HEK293 (cell line): ENCODE results near the gene ZBTB8A.

Experiments used
- CTCF ChIA-PET: fragments of 350-600 bp; formaldehyde crosslinking; extraction: SDS; loops from one replicate; lab custom pipeline; 2021; ENCODE audit warnings: antibody characterized with exemption; lab: Yijun Ruan, JAX
- POLR2A ChIA-PET: fragments of 300-600 bp; formaldehyde crosslinking; extraction: SDS; loops from one replicate; lab custom pipeline; 2020; ENCODE audit warnings: antibody characterized with exemption, inconsistent platforms; lab: Yijun Ruan, JAX
- H3K27ac ChIP-seq: fragments of 200-500 bp; sonication (Bioruptor generic); 2 replicates; pipeline ENCODE4 v1.5.1; 2014; ENCODE audit warnings: low read depth, low read length, control low read depth, inconsistent platforms; ENCODE audit errors: extremely low read depth
- H3K36me3 ChIP-seq, 2 experiments: fragments of 200-500 bp in 1 of 2; sonication (Bioruptor generic) in 1 of 2; 1 replicate in 1 of 2; 2 replicates in 1 of 2; pipeline ENCODE4 v1.5.1; 2014 to 2017; ENCODE audit warnings: inconsistent platforms in 2 of 2, low read length in 2 of 2; ENCODE audit not compliant: control insufficient read depth in 2 of 2, insufficient read depth in 1 of 2
- H3K4me1 ChIP-seq: fragments of 200-500 bp; sonication (Bioruptor generic); 2 replicates; pipeline ENCODE4 v1.5.1; 2014; ENCODE audit warnings: mild to moderate bottlenecking, low read length, inconsistent platforms; ENCODE audit not compliant: control insufficient read depth, insufficient read depth
- H3K4me3 ChIP-seq: 2 replicates; pipeline ENCODE4 v1.5.1; 2011; ENCODE audit warnings: low read depth, mild to moderate bottlenecking, control low read depth, low read length, moderate library complexity
- H3K9me3 ChIP-seq: fragments of 200-500 bp; sonication (Bioruptor generic); 2 replicates; pipeline ENCODE4 v1.5.1; 2014; ENCODE audit warnings: low read depth, low read length, inconsistent platforms; ENCODE audit not compliant: control insufficient read depth, insufficient read depth
- BCL11B ChIP-seq: fragments of 450-650 bp; formaldehyde crosslinking; IDR thresholded peaks from 2 replicates; pipeline ENCODE4 v1.5.1; 2016; ENCODE audit warnings: low read depth, missing biosample characterization, missing genetic modification characterization
- SETDB1 ChIP-seq: IDR thresholded peaks from one replicate; pipeline ENCODE4 v1.6.1; 2017; ENCODE audit warnings: mild to moderate bottlenecking, low read length, moderate library complexity, mixed read lengths; ENCODE audit not compliant: insufficient read length
- ZBTB20 ChIP-seq: fragments of 450-650 bp; formaldehyde crosslinking; IDR thresholded peaks from 2 replicates; pipeline ENCODE4 v1.5.1; 2016; ENCODE audit warnings: missing biosample characterization, missing genetic modification characterization
- ZNF223 ChIP-seq: fragments of 450-650 bp; formaldehyde crosslinking; IDR thresholded peaks from 2 replicates; pipeline ENCODE4 v1.5.1; 2016; ENCODE audit warnings: missing biosample characterization, missing genetic modification characterization
- ZNF274 ChIP-seq, 2 experiments: fragments of 200-500 bp in 1 of 2; fragments of 450-650 bp in 1 of 2; sonication (Bioruptor generic) in 1 of 2; formaldehyde crosslinking in 1 of 2; IDR thresholded peaks; 2 replicates each; pipeline versions ENCODE4 v1.5.1 to v1.6.1; 2014 to 2016; ENCODE audit warnings: borderline replicate concordance in 1 of 2, inconsistent platforms in 1 of 2, low read length in 1 of 2, missing biosample characterization in 1 of 2, missing genetic modification characterization in 1 of 2
- ZNF280C ChIP-seq: fragments of 450-650 bp; formaldehyde crosslinking; IDR thresholded peaks from 2 replicates; pipeline ENCODE4 v1.5.1; 2016; ENCODE audit warnings: missing biosample characterization, missing genetic modification characterization
- ZNF302 ChIP-seq: fragments of 450-650 bp; formaldehyde crosslinking; IDR thresholded peaks from 2 replicates; pipeline ENCODE4 v1.5.1; 2016; ENCODE audit warnings: missing biosample characterization, missing genetic modification characterization, low read depth
- ZNF391 ChIP-seq: fragments of 450-650 bp; formaldehyde crosslinking; IDR thresholded peaks from 2 replicates; pipeline ENCODE4 v1.5.1; 2016; ENCODE audit warnings: low read depth, missing biosample characterization, missing genetic modification characterization, borderline replicate concordance
- ZNF433 ChIP-seq: fragments of 450-650 bp; formaldehyde crosslinking; IDR thresholded peaks from 2 replicates; pipeline ENCODE4 v1.5.1; 2016; ENCODE audit warnings: missing biosample characterization, missing genetic modification characterization, low read depth
- ZNF529 ChIP-seq: fragments of 450-650 bp; formaldehyde crosslinking; IDR thresholded peaks from 2 replicates; pipeline ENCODE4 v1.5.1; 2017; ENCODE audit warnings: missing genetic modification characterization, missing biosample characterization; ENCODE audit not compliant: insufficient replicate concordance
- ZNF596 ChIP-seq: fragments of 450-650 bp; IDR thresholded peaks from 2 replicates; pipeline ENCODE4 v1.5.0; 2018; ENCODE audit warnings: missing biosample characterization, mild to moderate bottlenecking, missing genetic modification characterization, moderate library complexity
- ZNF677 ChIP-seq: fragments of 450-650 bp; IDR thresholded peaks from 2 replicates; pipeline ENCODE4 v1.5.0; 2018; ENCODE audit warnings: missing biosample characterization, mild to moderate bottlenecking, missing genetic modification characterization, moderate library complexity
- ZSCAN23 ChIP-seq: fragments of 450-650 bp; formaldehyde crosslinking; IDR thresholded peaks from 2 replicates; pipeline ENCODE4 v1.5.1; 2016; ENCODE audit warnings: missing biosample characterization, missing genetic modification characterization
- TF ChIP-seq, protein P1 (sequence below): fragments of 450-650 bp; formaldehyde crosslinking; IDR thresholded peaks from 2 replicates; pipeline ENCODE4 v1.5.1; 2016; ENCODE audit warnings: missing biosample characterization, missing genetic modification characterization
- TF ChIP-seq, protein P2 (sequence below): fragments of 450-650 bp; formaldehyde crosslinking; IDR thresholded peaks from 2 replicates; pipeline ENCODE4 v1.5.1; 2016; ENCODE audit warnings: missing biosample characterization, missing genetic modification characterization
- TF ChIP-seq, protein P3 (sequence below): fragments of 450-650 bp; formaldehyde crosslinking; IDR thresholded peaks from 2 replicates; pipeline ENCODE4 v1.5.1; 2016; ENCODE audit warnings: missing biosample characterization, missing genetic modification characterization, low read depth
- TF ChIP-seq, protein P4 (sequence below): fragments of 450-650 bp; formaldehyde crosslinking; IDR thresholded peaks from 2 replicates; pipeline ENCODE4 v1.5.1; 2017; ENCODE audit warnings: missing biosample characterization, missing genetic modification characterization

ZBTB8A gene

DNA sequence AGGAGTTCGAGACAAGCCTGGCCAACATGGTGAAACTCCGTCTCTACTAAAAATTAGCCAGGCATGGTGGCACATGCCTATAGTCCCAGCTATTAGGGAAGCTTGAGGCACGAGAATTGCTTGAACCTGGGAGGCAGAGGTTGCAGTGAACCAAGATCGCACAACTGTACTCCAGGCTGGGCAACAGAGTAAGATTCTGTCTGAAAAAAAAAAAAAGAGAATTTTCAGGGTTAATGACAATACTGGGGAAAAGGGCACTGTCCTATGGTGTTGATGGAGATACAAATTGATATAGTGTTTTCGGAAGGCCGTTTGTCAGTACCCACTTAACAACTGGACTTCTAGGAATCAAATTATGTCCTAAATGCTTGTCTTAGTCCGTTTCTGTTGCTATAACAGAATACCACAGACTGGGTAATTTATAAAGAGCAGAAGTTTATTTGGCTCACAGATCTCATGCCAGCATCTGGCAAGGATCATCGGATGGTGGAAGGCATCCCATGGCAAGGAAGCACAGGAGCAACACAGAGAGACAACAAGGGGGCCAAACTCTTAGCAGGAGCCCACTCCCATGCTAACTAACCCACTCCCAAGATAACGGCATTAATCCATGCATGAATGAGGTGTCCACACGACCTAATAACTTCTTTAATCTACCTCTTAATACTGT is 41.3 kb downstream of the ZBTB8A start:
- Histone ChIP-seq H3K27ac (no peak overlapping the region), H3K9me3 (no peaks in the 10 kb centered on the region), H3K4me3 (no peak overlapping the region), H3K36me3 (no peaks in the 10 kb centered on the region), H3K4me1 (no peaks in the 10 kb centered on the region)
- ChIA-PET CTCF (no interaction called here), POLR2A (no interaction called here)
- TF ChIP-seq, protein P1, sequence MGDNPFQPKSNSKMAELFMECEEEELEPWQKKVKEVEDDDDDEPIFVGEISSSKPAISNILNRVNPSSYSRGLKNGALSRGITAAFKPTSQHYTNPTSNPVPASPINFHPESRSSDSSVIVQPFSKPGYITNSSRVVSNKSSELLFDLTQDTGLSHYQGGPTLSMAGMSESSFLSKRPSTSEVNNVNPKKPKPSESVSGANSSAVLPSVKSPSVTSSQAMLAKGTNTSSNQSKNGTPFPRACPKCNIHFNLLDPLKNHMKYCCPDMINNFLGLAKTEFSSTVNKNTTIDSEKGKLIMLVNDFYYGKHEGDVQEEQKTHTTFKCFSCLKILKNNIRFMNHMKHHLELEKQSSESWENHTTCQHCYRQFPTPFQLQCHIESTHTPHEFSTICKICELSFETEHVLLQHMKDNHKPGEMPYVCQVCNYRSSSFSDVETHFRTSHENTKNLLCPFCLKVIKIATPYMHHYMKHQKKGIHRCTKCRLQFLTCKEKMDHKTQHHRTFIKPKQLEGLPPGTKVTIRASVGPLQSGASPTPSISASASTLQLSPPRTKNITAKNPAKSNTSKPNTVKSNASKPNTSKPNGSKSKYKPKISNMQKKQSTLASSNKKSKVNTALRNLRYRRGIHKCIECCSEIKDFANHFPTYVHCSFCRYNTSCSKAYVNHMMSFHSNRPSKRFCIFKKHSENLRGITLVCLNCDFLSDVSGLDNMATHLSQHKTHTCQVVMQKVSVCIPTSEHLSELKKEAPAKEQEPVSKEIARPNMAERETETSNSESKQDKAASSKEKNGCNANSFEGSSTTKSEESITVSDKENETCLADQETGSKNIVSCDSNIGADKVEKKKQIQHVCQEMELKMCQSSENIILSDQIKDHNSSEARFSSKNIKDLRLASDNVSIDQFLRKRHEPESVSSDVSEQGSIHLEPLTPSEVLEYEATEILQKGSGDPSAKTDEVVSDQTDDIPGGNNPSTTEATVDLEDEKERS (tag by site-specific recombination), result no peak
- TF ChIP-seq ZNF274 (IDR thresholded peaks at IDR 0.05; ENCODE audit: low read length) (no peak), ZNF274 (tag by site-specific recombination; IDR thresholded peaks at IDR 0.05; ENCODE audit: borderline replicate concordance) (no peak), ZNF302 (no peak), ZBTB20 (tag by site-specific recombination) (no peak)

DNA sequence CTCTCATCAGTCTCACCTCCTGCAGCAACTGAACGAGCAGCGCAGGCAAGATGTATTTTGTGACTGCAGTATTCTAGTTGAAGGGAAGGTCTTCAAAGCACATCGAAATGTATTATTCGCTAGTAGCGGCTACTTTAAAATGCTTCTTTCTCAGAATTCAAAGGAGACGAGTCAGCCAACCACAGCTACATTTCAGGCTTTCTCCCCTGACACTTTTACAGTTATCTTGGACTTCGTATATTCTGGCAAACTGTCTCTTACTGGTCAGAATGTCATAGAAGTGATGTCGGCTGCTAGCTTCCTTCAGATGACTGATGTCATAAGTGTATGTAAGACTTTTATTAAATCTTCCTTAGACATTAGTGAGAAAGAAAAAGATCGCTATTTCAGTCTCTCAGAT is 53.7 kb downstream of the ZBTB8A start:
- POLR2A ChIA-PET, result no interaction called here
- TF ChIP-seq ZNF529 (tag by site-specific recombination) (no peak), ZNF596 (tag by site-specific recombination) (no peak), ZNF677 (no peak), SETDB1 (no peak)
- TF ChIP-seq, protein P2, sequence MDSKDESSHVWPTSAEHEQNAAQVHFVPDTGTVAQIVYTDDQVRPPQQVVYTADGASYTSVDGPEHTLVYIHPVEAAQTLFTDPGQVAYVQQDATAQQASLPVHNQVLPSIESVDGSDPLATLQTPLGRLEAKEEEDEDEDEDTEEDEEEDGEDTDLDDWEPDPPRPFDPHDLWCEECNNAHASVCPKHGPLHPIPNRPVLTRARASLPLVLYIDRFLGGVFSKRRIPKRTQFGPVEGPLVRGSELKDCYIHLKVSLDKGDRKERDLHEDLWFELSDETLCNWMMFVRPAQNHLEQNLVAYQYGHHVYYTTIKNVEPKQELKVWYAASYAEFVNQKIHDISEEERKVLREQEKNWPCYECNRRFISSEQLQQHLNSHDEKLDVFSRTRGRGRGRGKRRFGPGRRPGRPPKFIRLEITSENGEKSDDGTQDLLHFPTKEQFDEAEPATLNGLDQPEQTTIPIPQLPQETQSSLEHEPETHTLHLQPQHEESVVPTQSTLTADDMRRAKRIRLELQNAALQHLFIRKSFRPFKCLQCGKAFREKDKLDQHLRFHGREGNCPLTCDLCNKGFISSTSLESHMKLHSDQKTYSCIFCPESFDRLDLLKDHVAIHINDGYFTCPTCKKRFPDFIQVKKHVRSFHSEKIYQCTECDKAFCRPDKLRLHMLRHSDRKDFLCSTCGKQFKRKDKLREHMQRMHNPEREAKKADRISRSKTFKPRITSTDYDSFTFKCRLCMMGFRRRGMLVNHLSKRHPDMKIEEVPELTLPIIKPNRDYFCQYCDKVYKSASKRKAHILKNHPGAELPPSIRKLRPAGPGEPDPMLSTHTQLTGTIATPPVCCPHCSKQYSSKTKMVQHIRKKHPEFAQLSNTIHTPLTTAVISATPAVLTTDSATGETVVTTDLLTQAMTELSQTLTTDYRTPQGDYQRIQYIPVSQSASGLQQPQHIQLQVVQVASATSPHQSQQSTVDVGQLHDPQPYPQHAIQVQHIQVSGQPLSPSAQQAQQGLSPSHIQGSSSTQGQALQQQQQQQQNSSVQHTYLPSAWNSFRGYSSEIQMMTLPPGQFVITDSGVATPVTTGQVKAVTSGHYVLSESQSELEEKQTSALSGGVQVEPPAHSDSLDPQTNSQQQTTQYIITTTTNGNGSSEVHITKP (tag by site-specific recombination), result no peak
- TF ChIP-seq, all 188 proteins: peak for 0

GRCh38 chr1:32600034-32600433 is 60.8 kb downstream of the ZBTB8A start:
- H3K27ac ChIP-seq, result no peak overlapping the region
- CTCF ChIA-PET, result no interaction called here
- H3K4me1 ChIP-seq, result no peaks in the 10 kb centered on the region
- POLR2A ChIA-PET, result no interaction called here
- H3K36me3 ChIP-seq, result peaks cover 17 to 34% of the 10 kb centered on the region in 2 experiments
- H3K4me3 ChIP-seq, result no peak overlapping the region
- H3K9me3 ChIP-seq, result no peaks in the 10 kb centered on the region
- TF ChIP-seq BCL11B (no peak), ZNF280C (tag by site-specific recombination) (no peak), ZNF433 (tag by site-specific recombination) (no peak), ZSCAN23 (tag by site-specific recombination) (no peak), ZNF223 (tag by site-specific recombination) (no peak), ZNF391 (tag by site-specific recombination) (no peak)
- TF ChIP-seq, protein P3, sequence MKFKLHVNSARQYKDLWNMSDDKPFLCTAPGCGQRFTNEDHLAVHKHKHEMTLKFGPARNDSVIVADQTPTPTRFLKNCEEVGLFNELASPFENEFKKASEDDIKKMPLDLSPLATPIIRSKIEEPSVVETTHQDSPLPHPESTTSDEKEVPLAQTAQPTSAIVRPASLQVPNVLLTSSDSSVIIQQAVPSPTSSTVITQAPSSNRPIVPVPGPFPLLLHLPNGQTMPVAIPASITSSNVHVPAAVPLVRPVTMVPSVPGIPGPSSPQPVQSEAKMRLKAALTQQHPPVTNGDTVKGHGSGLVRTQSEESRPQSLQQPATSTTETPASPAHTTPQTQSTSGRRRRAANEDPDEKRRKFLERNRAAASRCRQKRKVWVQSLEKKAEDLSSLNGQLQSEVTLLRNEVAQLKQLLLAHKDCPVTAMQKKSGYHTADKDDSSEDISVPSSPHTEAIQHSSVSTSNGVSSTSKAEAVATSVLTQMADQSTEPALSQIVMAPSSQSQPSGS, result no peak
- TF ChIP-seq, protein P4, sequence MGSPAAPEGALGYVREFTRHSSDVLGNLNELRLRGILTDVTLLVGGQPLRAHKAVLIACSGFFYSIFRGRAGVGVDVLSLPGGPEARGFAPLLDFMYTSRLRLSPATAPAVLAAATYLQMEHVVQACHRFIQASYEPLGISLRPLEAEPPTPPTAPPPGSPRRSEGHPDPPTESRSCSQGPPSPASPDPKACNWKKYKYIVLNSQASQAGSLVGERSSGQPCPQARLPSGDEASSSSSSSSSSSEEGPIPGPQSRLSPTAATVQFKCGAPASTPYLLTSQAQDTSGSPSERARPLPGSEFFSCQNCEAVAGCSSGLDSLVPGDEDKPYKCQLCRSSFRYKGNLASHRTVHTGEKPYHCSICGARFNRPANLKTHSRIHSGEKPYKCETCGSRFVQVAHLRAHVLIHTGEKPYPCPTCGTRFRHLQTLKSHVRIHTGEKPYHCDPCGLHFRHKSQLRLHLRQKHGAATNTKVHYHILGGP (tag by site-specific recombination), result no peak

More for the DNA sequence above, 53.7 kb downstream of the ZBTB8A start:
- Histone ChIP-seq H3K27ac (no peak overlapping the region), H3K36me3 (peaks cover 23 to 39% of the 10 kb centered on the region in 2 experiments; a peak in 2 of 3 replicates), H3K4me3 (no peak overlapping the region), H3K9me3 (no peaks in the 10 kb centered on the region), H3K4me1 (no peaks in the 10 kb centered on the region)
- CTCF ChIA-PET, result interaction anchor here (0.7 kb wide), 1 partner anchor 220 kb away, joined by 5 read pairs; no protein-coding TSS in a partner anchor
